SH-SY5Y (cell line): ENCODE results near the gene TNIP2.

Source experiments
- GATA2 ChIP-seq: IDR thresholded peaks from 2 replicates; pipeline ENCODE4 v1.6.1; 2011; ENCODE audit warnings: mild to moderate bottlenecking, low read depth, low read length
- GATA3 ChIP-seq: IDR thresholded peaks from 2 replicates; pipeline ENCODE4 v1.6.1; 2011; ENCODE audit warnings: low read depth, mild to moderate bottlenecking, low read length, moderate library complexity

- TF ChIP-seq GATA2: no peak
- no peak for TF ChIP-seq GATA3
Measured at GRCh38 chr4:2698951-2699505, 57.1 kb downstream of the TNIP2 start.
